Globus pallidus (tissue), 1 donor: Measurements from ENCODE around the gene PLBD2.

Source experiments
- DNase-seq: peaks from one replicate; pipeline ENCODE4 v3.0.0-alpha.2; 2015; ENCODE audit warnings: low spot score

Gene PLBD2

DNA sequence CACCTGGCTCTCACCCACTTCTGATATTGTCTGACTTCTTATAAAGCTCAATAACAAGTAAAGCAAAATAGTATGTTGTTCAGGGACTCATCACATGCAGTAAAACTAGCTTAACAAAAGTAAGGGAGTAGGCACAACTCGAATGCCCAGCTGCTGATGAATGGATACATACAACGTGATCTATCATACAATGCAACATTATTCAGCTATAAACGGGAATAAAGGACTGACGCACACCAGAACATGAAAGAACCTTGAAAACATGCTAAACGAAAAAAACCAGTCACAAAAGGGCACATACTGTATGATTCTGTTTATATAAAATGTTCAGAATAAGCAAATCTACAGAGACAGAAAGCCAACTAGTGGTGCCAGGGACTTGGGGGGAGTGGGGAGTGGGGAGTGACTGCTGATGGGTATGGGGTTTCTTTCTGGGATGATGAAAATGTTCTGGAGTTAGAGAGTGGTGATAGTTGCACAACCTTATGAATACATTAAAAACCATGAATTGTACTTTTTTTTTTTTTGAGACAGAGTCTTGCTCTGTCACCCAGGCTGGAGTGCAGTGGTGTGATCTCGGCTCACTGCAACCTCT is 11.1 kb downstream of the PLBD2 start:
- DNase-seq, result peak; percentile 74

- no peak for DNase-seq
These were observed 12.7 kb downstream of the PLBD2 start for GRCh38 chr12:113370923-113371682.

DNA sequence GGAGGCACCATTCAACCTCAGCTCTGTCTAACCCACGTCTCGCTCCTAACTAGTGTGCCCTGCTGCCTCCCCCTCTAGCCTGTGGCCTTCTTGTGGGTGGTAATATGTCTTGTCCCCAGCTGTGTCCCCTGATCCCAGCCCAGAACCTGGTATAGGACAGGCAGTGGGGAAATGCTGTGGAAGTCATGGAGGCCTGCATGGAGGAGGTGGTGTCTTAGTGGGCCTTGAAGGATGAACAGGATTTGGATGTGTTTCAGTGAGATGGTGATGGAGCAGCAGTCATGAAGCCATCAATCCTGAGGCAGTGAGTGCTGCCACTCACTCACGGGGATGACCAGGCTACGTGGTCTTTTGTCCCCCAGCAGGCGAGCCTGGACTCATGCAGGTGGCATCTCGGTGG is 13.4 kb downstream of the PLBD2 start:
- DNase-seq, result no peak

DNA sequence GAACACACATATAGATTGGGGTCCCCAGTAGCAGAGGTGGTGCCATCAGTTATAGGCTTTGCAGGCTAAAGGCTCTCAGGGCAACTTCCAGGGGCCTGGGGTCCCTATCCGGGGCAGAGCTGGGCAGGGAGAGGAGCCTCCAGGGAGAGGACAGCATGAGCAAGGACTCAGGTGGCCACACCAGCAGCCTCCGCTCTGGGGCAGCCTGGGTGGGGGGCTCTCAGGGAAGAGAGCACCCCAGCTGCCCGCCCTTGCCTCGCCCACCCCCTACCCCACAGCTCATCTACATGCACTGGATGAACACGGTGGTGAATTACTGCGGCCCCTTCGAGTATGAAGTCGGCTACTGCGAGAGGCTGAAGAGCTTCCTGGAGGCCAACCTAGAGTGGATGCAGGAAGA is 14.0 kb downstream of the PLBD2 start:
- no peak for DNase-seq

- no peak for DNase-seq
These were observed 15.1 kb downstream of the PLBD2 start for GRCh38 chr12:113373440-113373839.

DNA sequence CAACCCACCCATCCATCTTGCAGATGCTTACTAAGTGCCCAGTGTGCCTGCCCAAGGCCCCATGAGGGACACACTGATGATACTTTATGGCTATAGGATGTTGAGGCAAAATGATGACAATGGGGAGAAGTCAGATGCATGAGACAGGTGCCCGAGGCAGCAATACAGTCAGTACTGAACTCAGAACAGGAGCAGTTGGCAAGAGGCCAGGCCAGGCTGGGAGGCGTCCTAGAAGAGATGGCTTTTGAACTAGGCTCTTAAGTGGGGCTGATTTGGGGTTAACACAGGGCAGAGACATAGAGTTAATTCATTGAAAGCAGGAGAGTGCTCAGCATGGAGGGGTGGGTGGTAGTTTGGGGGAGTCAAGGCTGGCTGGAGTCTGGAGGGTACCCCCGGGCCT is 15.6 kb downstream of the PLBD2 start:
- no peak for DNase-seq

- DNase-seq, result no peak
These were observed 16.5 kb downstream of the PLBD2 start for GRCh38 chr12:113374823-113375428.

DNA sequence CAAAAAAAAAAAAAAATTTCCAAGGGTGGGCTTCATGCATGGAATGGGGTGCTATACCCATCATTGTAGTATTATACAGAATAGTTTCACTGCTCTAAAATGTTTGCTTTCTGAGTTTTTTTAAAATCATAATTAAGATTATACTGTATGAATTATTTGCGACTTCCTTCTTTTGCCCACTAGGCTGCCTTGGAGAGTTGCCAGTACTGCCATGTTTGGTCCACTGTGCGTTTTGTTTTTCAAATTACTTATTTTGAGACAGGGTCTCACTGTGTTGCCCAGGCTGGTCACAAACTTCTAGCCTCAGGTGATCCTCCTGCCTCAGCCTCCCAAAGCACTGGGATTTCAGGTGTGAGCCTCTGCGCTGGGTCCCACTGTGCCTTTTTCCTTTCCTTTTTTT is 19.9 kb downstream of the PLBD2 start:
- no peak for DNase-seq

DNA sequence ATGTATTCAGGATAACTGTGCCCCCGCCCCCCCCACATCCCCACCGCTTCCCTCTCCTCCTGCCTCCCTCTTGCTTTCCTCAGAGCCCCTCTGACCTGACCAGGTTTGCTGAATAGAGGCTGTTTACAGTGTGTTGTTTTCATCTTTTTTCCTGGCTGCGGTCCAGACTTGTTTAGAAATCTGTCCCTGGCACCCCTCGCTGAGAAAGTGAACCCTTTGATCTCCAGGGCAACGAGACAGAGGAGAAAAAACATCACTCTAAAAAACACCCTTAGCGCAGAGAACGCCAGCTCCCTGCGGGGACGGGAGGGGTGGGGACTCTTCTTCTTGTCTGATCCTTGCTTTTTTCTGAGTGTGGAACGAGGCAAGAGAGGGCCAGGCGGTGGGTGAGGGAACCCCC is 22.8 kb downstream of the PLBD2 start:
- no peak for DNase-seq

DNA sequence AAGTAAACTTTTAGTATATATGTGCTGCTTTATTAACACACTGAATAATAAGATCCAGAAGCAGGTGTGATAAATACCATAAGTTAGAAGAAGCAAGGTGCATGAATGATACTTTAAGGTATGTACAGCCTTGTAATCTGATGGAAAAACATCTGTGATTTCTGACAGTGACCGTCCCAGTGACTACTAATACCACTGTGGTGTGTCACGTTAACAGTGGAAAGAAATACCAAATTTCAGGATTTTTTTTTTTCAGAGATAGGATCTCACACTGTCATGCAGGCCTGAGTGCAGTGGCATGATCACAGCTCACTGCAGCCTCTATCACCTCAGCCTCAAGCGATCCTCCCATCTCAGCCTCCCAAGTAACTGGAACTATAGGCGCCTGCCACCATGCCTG is 23.8 kb downstream of the PLBD2 start:
- no peak for DNase-seq

- DNase-seq, result no peak
These were observed 26.4 kb downstream of the PLBD2 start for GRCh38 chr12:113384778-113385177.

GRCh38 chr12:113385282-113385882 is 27.0 kb downstream of the PLBD2 start:
- DNase-seq, result peak; percentile 37

- DNase-seq, result no peak
These were observed 28.6 kb downstream of the PLBD2 start for GRCh38 chr12:113386866-113387566.

DNA sequence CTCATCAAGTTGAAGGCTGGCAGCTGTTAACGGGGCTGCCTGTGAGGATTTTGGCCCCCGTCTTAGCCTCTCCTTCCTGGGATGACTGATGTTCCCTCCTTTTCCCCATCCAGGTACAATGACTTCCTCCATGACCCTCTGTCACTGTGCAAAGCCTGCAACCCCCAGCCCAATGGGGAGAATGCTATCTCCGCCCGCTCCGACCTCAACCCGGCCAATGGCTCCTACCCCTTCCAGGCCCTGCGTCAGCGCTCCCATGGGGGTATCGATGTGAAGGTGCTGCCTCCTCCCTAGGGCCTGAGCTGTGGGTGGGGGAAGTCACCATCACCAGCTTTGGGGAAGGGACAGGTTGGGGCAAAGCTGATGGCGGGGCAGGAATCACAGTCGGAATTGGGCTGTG is 29.2 kb downstream of the PLBD2 start:
- DNase-seq, result no peak

- no peak for DNase-seq
These were observed 30.0 kb downstream of the PLBD2 start for GRCh38 chr12:113388351-113388750.

GRCh38 chr12:113390064-113391043 is 32.0 kb downstream of the PLBD2 start:
- no peak for DNase-seq

DNA sequence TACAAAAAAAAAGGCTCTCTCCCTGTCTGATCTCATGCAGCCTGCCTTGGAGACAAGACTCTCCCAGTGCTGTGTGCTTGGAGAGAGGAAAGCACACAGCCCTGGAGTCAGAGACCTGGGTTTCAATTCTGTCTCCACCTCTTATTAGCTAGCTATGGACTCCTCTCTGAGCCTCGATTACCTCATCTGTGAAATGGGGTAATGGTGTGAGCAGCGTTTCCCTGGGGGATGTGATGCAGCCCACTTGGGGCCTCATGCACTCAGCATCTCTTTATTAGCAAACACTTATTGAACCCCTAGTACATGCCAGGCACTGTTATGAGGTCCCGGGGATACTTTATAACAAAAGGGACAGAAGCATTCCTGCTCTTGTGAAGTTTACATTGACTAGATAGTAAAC is 32.8 kb downstream of the PLBD2 start:
- no peak for DNase-seq

DNA sequence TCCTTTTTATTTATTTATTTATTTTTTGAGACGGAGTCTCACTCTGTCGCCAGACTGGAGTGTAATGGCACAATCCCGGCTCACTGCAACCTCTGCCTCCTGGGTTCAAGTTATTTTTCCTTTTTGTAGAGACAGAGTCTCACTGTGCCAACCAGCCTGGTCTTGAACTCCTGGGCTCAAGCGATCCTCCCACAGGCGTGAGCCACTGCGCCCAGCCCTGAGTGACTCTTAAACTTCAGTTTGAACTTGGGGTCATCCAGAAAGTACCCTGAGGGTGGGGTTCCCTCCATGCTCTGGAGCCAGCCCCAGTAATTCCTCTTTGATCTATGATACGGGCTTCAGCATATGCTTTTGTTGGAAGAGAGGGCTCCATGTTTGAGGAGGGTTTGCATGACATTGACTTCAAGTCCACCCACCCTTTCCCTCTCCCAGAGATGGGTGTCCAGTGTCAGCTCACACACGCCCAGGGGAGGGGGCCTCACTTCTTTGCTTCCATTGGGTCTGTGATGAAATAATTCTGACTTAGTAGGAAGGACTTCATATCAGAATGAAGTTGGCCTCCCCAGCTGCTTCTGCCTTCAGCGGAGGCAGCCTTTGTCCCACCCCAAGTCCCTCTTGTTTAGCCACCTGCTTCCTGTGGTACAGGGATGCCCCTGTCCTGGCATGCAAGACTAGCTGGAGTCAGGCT is 33.4 kb downstream of the PLBD2 start:
- no peak for DNase-seq

GRCh38 chr12:113392520-113392919 is 34.1 kb downstream of the PLBD2 start:
- no peak for DNase-seq

DNA sequence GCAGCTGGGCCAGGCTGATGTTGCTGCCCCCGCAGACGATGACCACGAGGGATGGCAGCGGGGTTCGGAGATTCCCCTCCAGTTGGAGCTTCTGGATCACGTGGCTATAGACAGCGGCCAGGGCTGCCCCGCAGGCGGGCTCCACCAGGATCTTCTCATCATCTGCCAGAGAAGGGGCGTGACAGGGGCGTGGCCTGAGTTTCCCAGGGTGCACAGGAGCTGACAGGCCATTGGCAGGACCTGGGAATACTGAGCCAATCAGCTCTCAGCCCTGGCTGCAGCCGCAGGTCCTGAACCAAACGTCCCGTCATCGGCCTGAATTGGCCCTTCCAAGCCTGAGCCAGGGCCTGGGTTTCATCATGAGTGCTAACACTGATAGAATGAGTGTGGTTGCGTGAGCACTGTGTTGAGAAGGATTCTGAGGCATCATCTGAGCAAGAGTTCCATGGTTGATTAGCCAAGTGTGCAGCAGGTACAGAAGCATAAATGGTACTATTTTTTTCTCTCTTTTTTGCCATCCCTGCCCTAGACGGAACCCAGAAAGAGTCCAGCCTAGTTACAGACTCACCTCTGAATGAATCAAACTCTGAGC is 34.7 kb downstream of the PLBD2 start:
- DNase-seq, result no peak
